Mesothelial cell of epicardium (in vitro differentiated cells): ENCODE measurements around the gene GAK. TPM values are rescaled to one million over a fixed set of nuclear protein-coding genes. Genes with fewer than 3 reads are reported as not detected.

ENCODE experiments used
- DNase-seq, 2 experiments: peaks; one replicate each; pipeline ENCODE4 v3.0.0; 2021; ENCODE audit warnings: low spot score in 2 of 2; ENCODE audit not compliant: unreplicated experiment in 2 of 2
- H3K27ac Mint-ChIP-seq: 2 replicates; pipeline ENCODE4 v1.8.0; 2021; ENCODE audit warnings: mixed read lengths
- H3K27me3 Mint-ChIP-seq: 2 replicates; pipeline ENCODE4 v1.8.0; 2021; ENCODE audit warnings: low read depth, mixed read lengths
- H3K36me3 Mint-ChIP-seq: 2 replicates; pipeline ENCODE4 v1.8.0; 2021; ENCODE audit warnings: mixed read lengths
- H3K4me1 Mint-ChIP-seq: 2 replicates; pipeline ENCODE4 v1.8.0; 2021; ENCODE audit warnings: mixed read lengths
- H3K4me3 Mint-ChIP-seq: 2 replicates; pipeline ENCODE4 v1.8.0; 2021; ENCODE audit warnings: mild to moderate bottlenecking, moderate library complexity, mixed read lengths
- H3K9me3 Mint-ChIP-seq: 2 replicates; pipeline ENCODE4 v1.8.0; 2021; ENCODE audit warnings: mixed read lengths
- total RNA-seq: library from RNA; stranded (reverse); gene quantifications from 3 replicates; pipeline ENCODE4 v1.2.1, GENCODE V29; 2021
- TF ChIP-seq, protein P1 (sequence below): fragments of 200-600 bp; sonication (generic); IDR thresholded peaks from one replicate; pipeline ENCODE4 v1.5.0; 2021; ENCODE audit warnings: antibody characterized with exemption; ENCODE audit not compliant: unreplicated experiment

Gene GAK
- total RNA-seq, 1 donor from 2014 or later: 114 TPM

DNA sequence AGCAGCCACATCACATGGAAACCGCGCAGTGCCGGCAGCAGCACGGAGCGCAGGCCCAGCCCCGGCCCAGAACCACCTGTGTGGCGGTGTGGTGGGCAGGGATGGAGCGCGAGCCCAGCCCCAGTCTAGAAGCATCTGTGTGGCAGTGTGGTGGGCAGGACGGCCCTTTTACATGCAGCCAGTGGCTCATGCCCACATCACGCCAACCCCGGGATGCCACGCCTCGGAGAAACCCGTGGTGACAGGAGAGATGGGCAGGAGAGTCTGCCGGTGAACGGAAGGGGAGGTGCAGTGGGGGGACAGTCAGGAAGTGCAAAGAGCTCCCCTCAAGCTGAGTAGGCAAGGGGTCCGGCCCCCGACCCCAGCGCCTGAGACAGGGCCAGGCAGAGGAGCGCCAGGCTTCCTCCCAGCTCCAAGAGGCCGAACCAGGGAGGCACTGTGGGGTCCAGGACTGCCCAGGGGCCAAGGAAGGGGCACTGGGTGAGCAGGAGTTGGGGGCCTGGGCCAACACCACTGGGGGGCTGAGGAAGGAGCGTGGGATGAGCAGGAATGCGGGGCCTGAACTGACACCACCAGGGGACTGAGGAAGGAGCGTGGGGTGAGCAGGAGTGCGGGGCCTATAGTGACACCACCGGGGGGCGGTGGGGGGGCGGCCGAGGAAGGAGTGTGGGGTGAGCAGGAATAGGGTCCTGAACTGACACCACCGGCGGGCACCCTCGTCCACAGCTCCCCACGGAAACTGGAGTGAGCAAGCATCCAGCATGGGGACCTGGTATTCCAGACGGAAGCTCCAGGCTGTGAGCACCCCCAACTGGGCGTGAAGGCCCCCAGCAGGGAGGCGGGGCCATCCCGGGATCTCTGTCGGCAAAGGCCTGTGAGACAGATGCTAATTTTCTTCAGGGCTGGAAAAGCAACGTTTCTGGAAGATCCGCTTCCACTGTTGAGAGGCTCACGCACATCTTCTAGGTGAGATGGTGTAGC, 28.8 kb downstream of the GAK start:
- Mint-ChIP-seq H3K27me3 (no peaks in the 10 kb centered on the region), H3K36me3 (peaks cover 17% of the 10 kb centered on the region), H3K9me3 (no peaks in the 10 kb centered on the region), H3K4me3 (no peak overlapping the region), H3K27ac (no peak overlapping the region), H3K4me1 (peaks cover 16% of the 10 kb centered on the region)
- TF ChIP-seq, protein P1, sequence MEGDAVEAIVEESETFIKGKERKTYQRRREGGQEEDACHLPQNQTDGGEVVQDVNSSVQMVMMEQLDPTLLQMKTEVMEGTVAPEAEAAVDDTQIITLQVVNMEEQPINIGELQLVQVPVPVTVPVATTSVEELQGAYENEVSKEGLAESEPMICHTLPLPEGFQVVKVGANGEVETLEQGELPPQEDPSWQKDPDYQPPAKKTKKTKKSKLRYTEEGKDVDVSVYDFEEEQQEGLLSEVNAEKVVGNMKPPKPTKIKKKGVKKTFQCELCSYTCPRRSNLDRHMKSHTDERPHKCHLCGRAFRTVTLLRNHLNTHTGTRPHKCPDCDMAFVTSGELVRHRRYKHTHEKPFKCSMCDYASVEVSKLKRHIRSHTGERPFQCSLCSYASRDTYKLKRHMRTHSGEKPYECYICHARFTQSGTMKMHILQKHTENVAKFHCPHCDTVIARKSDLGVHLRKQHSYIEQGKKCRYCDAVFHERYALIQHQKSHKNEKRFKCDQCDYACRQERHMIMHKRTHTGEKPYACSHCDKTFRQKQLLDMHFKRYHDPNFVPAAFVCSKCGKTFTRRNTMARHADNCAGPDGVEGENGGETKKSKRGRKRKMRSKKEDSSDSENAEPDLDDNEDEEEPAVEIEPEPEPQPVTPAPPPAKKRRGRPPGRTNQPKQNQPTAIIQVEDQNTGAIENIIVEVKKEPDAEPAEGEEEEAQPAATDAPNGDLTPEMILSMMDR: no peak
- DNase-seq: no peak

DNA sequence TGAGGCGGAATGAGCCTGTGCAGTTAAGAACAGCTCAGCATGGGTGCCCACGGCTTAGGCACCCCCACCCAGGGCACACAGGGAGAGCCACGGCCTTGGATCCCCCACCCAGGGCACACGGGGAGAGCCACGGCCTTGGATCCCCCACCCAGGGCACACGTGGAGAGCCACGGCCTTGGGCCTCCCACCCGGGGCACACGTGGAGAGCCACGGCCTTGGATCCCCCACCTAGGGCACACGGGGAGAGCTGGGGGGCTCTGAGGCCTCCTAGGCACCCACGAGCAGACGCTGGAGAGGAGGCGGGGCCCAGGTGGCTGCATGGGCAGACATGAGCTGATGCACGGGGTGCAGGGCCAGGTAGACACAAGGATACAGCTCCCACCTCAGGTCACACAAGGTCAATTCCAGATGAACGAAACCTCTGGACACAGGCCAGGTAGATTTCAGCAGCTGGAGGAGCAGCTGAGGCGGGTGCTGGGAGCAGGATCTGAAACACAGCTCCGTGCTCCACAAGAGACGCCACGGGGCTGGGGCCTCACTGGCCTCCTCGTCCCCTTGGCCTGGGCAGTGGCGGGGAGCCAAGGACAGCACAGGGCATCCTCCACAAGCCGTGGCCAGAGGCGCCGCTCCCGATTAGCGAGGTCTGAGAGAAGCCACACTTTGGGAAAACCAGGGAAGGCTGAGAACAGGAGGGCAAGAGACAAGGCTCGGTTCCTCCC, 30.8 kb downstream of the GAK start:
- Mint-ChIP-seq H3K27me3 (no peaks in the 10 kb centered on the region), H3K4me3 (no peak overlapping the region), H3K36me3 (peaks cover 26% of the 10 kb centered on the region), H3K27ac (no peak overlapping the region), H3K9me3 (no peaks in the 10 kb centered on the region), H3K4me1 (no peaks in the 10 kb centered on the region)
- TF ChIP-seq, protein P1: no peak
- no peak for DNase-seq

- TF ChIP-seq, protein P1: no peak
- Mint-ChIP-seq H3K4me1 (no peaks in the 10 kb centered on the region), H3K36me3 (peaks cover 26% of the 10 kb centered on the region), H3K27ac (no peak overlapping the region), H3K9me3 (no peaks in the 10 kb centered on the region), H3K27me3 (no peaks in the 10 kb centered on the region), H3K4me3 (no peak overlapping the region)
- DNase-seq: no peak
Observed at GRCh38 chr4:900721-901120, 31.4 kb downstream of the GAK start.

- Mint-ChIP-seq H3K27me3 (no peaks in the 10 kb centered on the region), H3K4me3 (no peak overlapping the region), H3K27ac (no peak overlapping the region), H3K4me1 (no peaks in the 10 kb centered on the region), H3K36me3 (peaks cover 26% of the 10 kb centered on the region), H3K9me3 (no peaks in the 10 kb centered on the region)
- DNase-seq: no peak
- TF ChIP-seq, protein P1: no peak
Observed at GRCh38 chr4:900073-900472, 32.0 kb downstream of the GAK start.

- no peaks in the 10 kb centered on the region for H3K4me1 Mint-ChIP-seq
- peaks cover 22% of the 10 kb centered on the region for H3K36me3 Mint-ChIP-seq
- H3K27me3 Mint-ChIP-seq: no peaks in the 10 kb centered on the region
- DNase-seq: no peak
- no peaks in the 10 kb centered on the region for H3K9me3 Mint-ChIP-seq
- H3K4me3 Mint-ChIP-seq: no peak overlapping the region
- no peak overlapping the region for H3K27ac Mint-ChIP-seq
- TF ChIP-seq, protein P1: no peak
Observed at GRCh38 chr4:899556-899906, 32.6 kb downstream of the GAK start.
